CD4-positive, alpha-beta T cell treated with Interleukin-6 at 100 ng/mL for 8 hours (primary cell): ENCODE data around the gene ANKRD33B.
"Not testable (repeated sequence)": the region's sequence is repeated elsewhere in the genome, so short reads cannot be mapped to it uniquely, and the experiment has no call there.

ENCODE experiments used
- DNase-seq: peaks from one replicate; pipeline ENCODE4 v3.0.0-alpha.2; 2020; ENCODE audit warnings: mixed read lengths, low spot score

The ANKRD33B gene

GRCh38 chr5:10621832-10622231 is 58.0 kb downstream of the ANKRD33B start:
- no peak for DNase-seq

GRCh38 chr5:10622810-10623209 is 58.9 kb downstream of the ANKRD33B start:
- DNase-seq: no peak

- DNase-seq: no peak
Observed at GRCh38 chr5:10623305-10623910, 59.5 kb downstream of the ANKRD33B start.

- DNase-seq: no peak
Observed at GRCh38 chr5:10624206-10624605, 60.3 kb downstream of the ANKRD33B start.

- DNase-seq: no peak
Observed at GRCh38 chr5:10624679-10625078, 60.8 kb downstream of the ANKRD33B start.

- no peak for DNase-seq
Observed at GRCh38 chr5:10625700-10626472, 62.0 kb downstream of the ANKRD33B start.

- no peak for DNase-seq
Observed at GRCh38 chr5:10626473-10627013, 62.7 kb downstream of the ANKRD33B start.

- no peak for DNase-seq
Observed at GRCh38 chr5:10627160-10627701, 63.4 kb downstream of the ANKRD33B start.

GRCh38 chr5:10628601-10629000 is 64.7 kb downstream of the ANKRD33B start:
- DNase-seq: no peak

- DNase-seq: no peak
Observed at GRCh38 chr5:10629682-10630081, 65.8 kb downstream of the ANKRD33B start.

GRCh38 chr5:10630126-10630525 is 66.3 kb downstream of the ANKRD33B start:
- DNase-seq: no peak

- DNase-seq: not testable (repeated sequence)
Observed at GRCh38 chr5:10630744-10631143, 66.9 kb downstream of the ANKRD33B start.

GRCh38 chr5:10631316-10631996 is 67.6 kb downstream of the ANKRD33B start:
- no peak for DNase-seq

- DNase-seq: no peak
Observed at GRCh38 chr5:10632110-10632761, 68.4 kb downstream of the ANKRD33B start.

GRCh38 chr5:10633271-10634049 is 69.6 kb downstream of the ANKRD33B start:
- no peak for DNase-seq

GRCh38 chr5:10634050-10634449 is 70.2 kb downstream of the ANKRD33B start:
- no peak for DNase-seq

- no peak for DNase-seq
Observed at GRCh38 chr5:10634562-10634961, 70.7 kb downstream of the ANKRD33B start.

GRCh38 chr5:10635257-10635866 is 71.5 kb downstream of the ANKRD33B start:
- DNase-seq: peak; percentile 31

- DNase-seq: no peak
Observed at GRCh38 chr5:10635867-10636350, 72.0 kb downstream of the ANKRD33B start.

- no peak for DNase-seq
Observed at GRCh38 chr5:10636363-10637142, 72.7 kb downstream of the ANKRD33B start.
